Measurements from ENCODE around the gene GSS.

- TF ChIP-seq CTCF (IDR thresholded peaks at IDR 0.05) (no peak), POLR2A (IDR thresholded peaks at IDR 0.05) (no peak), EP300 (IDR thresholded peaks at IDR 0.05) (no peak)
Observed at GRCh38 chr20:34942301-34942700, 13.3 kb downstream of the GSS start.
